Osteoblast (primary cell): ENCODE measurements around the gene BCKDHA. TPM values are rescaled to one million over a fixed set of nuclear protein-coding genes. Genes with fewer than 3 reads are reported as not detected.
"Not testable (repeated sequence)": the region's sequence is repeated elsewhere in the genome, so short reads cannot be mapped to it uniquely, and the experiment has no call there.

Source experiments
- DNase-seq: peaks from one replicate; pipeline ENCODE4 v3.0.0; 2011; ENCODE audit warnings: low spot score, mixed read lengths; ENCODE audit not compliant: insufficient read length; ENCODE audit errors: missing footprints
- H2AFZ ChIP-seq: 2 replicates; pipeline ENCODE4 v1.6.0; 2011; ENCODE audit warnings: mild to moderate bottlenecking, low read length
- H3K27ac ChIP-seq: 2 replicates; pipeline ENCODE4 v1.5.1; 2011; ENCODE audit warnings: mild to moderate bottlenecking, low read depth, low read length, moderate library complexity
- H3K27me3 ChIP-seq: 2 replicates; pipeline ENCODE4 v1.6.0; 2012; ENCODE audit warnings: mild to moderate bottlenecking, control low read depth, inconsistent platforms, low read length, moderate library complexity; ENCODE audit not compliant: insufficient read depth
- H3K36me3 ChIP-seq: 2 replicates; pipeline ENCODE4 v1.5.1; 2011; ENCODE audit warnings: mild to moderate bottlenecking, low read length, control low read depth, moderate library complexity; ENCODE audit not compliant: insufficient read depth
- H3K4me1 ChIP-seq: 2 replicates; pipeline ENCODE4 v1.5.1; 2011; ENCODE audit warnings: mild to moderate bottlenecking, low read length, control low read depth, moderate library complexity; ENCODE audit not compliant: insufficient read depth
- H3K4me2 ChIP-seq: 2 replicates; pipeline ENCODE4 v1.6.0; 2011; ENCODE audit warnings: mild to moderate bottlenecking, low read length; ENCODE audit not compliant: insufficient read depth
- H3K4me3 ChIP-seq: fragments of 200-600 bp; sonication (generic); 3 replicates; pipeline ENCODE4 v1.5.1; 2012; ENCODE audit warnings: mild to moderate bottlenecking, low read length, inconsistent platforms; ENCODE audit not compliant: insufficient read depth
- H3K79me2 ChIP-seq: 2 replicates; pipeline ENCODE4 v1.6.0; 2012; ENCODE audit warnings: mild to moderate bottlenecking, low read length, control low read depth, inconsistent platforms; ENCODE audit not compliant: insufficient read depth
- H3K9me3 ChIP-seq: 2 replicates; pipeline ENCODE4 v1.5.1; 2011; ENCODE audit warnings: low read depth, low read length, control low read depth
- H4K20me1 ChIP-seq: 2 replicates; pipeline ENCODE4 v1.6.0; 2012; ENCODE audit warnings: mild to moderate bottlenecking, low read length, control low read depth; ENCODE audit not compliant: insufficient read depth
- CTCF ChIP-seq: IDR thresholded peaks from 2 replicates; pipeline ENCODE4 v1.5.1; 2011; ENCODE audit warnings: mild to moderate bottlenecking, low read depth, low read length, moderate library complexity; ENCODE audit errors: extremely low read depth
- small RNA-seq: library from RNA; depleted of rRNA; stranded (forward); fragments of <200 nt; gene quantifications from one replicate; pipeline ENCODE3, GENCODE V24; 2012
- total RNA-seq: library from RNA; depleted of rRNA; stranded (reverse); fragments of >200 nt; gene quantifications from 2 replicates; pipeline ENCODE4 v1.2.3, GENCODE V29; 2012

Gene BCKDHA
- total RNA-seq, 1 donor = 37.3 TPM

- no peak overlapping the region for H2AFZ ChIP-seq
- H3K27me3 ChIP-seq = peaks cover 16% of the 10 kb centered on the region
- DNase-seq = no peak
- TF ChIP-seq CTCF = no peak
- no peak overlapping the region for H3K4me2 ChIP-seq
- no peaks in the 10 kb centered on the region for H3K36me3 ChIP-seq
- H3K4me3 ChIP-seq = no peak overlapping the region
- no peaks in the 10 kb centered on the region for H4K20me1 ChIP-seq
- no peaks in the 10 kb centered on the region for H3K4me1 ChIP-seq
- no peak overlapping the region for H3K27ac ChIP-seq
- no peaks in the 10 kb centered on the region for H3K9me3 ChIP-seq
- no peaks in the 10 kb centered on the region for H3K79me2 ChIP-seq
Measured at GRCh38 chr19:41462497-41462896, 64.9 kb downstream of the BCKDHA start.

DNA sequence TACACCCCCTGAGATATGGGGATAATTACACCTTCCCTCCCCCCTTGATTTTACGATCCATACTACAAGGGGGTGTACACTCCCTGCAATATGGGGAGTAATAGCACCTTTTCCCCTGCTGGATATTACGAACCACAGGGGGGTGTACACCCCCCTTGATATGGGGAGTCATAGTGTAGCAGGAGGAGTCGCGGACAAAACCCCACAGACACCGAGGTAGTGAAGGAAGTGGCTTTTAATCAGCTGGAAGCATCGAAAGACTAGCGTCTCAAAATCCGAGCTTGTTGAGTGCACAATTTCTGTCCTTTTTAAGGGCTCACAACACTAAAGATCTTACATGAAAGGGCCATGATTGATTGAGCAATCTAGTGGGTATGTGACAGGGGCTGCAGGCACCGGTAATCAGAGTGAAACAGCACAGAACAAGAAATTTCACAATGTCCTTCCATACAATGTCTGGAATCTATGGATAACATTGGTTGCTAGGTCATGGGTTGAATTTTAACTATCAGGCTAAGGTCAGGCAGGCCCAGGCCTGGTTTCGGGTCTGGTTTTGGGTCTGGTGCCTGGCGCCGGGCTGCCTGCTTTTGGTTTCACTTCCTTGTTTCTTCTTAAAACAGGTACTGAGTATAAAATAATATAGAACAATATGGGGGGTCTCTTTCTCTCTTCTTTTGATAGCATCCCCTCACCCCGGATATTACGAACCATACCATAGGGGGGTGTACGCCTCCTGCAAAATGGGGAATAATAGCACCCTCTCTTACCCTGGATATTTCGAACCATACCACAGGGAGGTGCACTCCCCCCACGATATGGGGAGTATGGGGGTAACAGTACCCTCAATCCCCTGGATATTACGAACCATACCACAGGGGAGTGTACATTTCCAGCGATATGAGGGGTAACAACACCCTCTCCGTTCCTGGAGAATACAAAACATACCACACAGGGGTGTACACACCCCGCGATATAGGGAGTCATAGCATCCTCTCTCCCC lies 65.9 kb downstream of the BCKDHA start:
- not testable (repeated sequence) for H3K79me2 ChIP-seq, H3K4me3 ChIP-seq, H4K20me1 ChIP-seq, H3K4me2 ChIP-seq, H3K36me3 ChIP-seq, H2AFZ ChIP-seq, H3K9me3 ChIP-seq, DNase-seq, H3K27ac ChIP-seq, H3K4me1 ChIP-seq
- H3K27me3 ChIP-seq = peaks cover 12% of the 10 kb centered on the region

Small RNAs within 50 kb of the gene (small RNA-seq; reads per million reads assigned to genes)
- gene RF00017 = not detected

Other genes starting within 250 kb of the BCKDHA start
- not detected in 2 replicates for gene CYP2S1, start 204.6 kb upstream of the BCKDHA start, total RNA-seq
- gene AXL, start 178.6 kb upstream of the BCKDHA start, total RNA-seq = 355 and 368 TPM in 2 replicates
- 113 and 114 TPM in 2 replicates for gene HNRNPUL1, start 133.4 kb upstream of the BCKDHA start, total RNA-seq
- 9.0 and 11.2 TPM in 2 replicates for gene CCDC97, start 87.6 kb upstream of the BCKDHA start, total RNA-seq
- 17.4 and 21.2 TPM in 2 replicates for gene TGFB1, start 43.9 kb upstream of the BCKDHA start, total RNA-seq
- 5.6 and 6.5 TPM in 2 replicates for gene B9D2, start 33.7 kb upstream of the BCKDHA start, total RNA-seq
- 5.9 and 6.2 TPM in 2 replicates for gene TMEM91, start 21.3 kb upstream of the BCKDHA start, total RNA-seq
- 13.3 and 14.5 TPM in 2 replicates for gene EXOSC5, start 459 bp upstream of the BCKDHA start, total RNA-seq
- gene B3GNT8, start 29.6 kb downstream of the BCKDHA start, total RNA-seq = 0.59 and 0.72 TPM in 2 replicates
- gene DMAC2, start 42.1 kb downstream of the BCKDHA start, total RNA-seq = 27.4 and 30.0 TPM in 2 replicates
- gene ERICH4, start 45.3 kb downstream of the BCKDHA start, total RNA-seq = not detected in 2 replicates
- gene CEACAM21, start 178.3 kb downstream of the BCKDHA start, total RNA-seq = not detected in 2 replicates
- not detected in 2 replicates for gene CEACAM4, start 229.3 kb downstream of the BCKDHA start, total RNA-seq